Esophagus muscularis mucosa (tissue), 4 donors: ENCODE data around the gene BAZ2B. TPM values are rescaled to one million over a fixed set of nuclear protein-coding genes. Genes with fewer than 3 reads are reported as not detected.

ENCODE experiments used
- DNase-seq: peaks from one replicate; pipeline ENCODE4 v3.0.0-alpha.2; 2017; ENCODE audit errors: extremely low spot score
- H3K27ac ChIP-seq, 4 donors: fragments of 200-600 bp; sonication (generic); replicated peaks in 1 of 4; 1 replicate in 3 of 4; 2 replicates in 1 of 4; pipeline ENCODE4 v1.5.1; 2016 to 2019; ENCODE audit warnings: mild to moderate bottlenecking in 1 of 4
- H3K27me3 ChIP-seq, 4 donors: fragments of 200-600 bp; sonication (generic); one replicate each; pipeline versions ENCODE4 v1.5.1 to v1.6.0; 2016 to 2019
- H3K36me3 ChIP-seq, 4 donors: fragments of 200-600 bp; sonication (generic); one replicate each; pipeline ENCODE4 v1.5.1; 2016 to 2019
- H3K4me1 ChIP-seq, 4 donors: fragments of 200-600 bp; sonication (generic); one replicate each; pipeline ENCODE4 v1.5.1; 2016 to 2019
- H3K4me3 ChIP-seq, 4 donors: fragments of 200-600 bp; sonication (generic); 1 replicate in 2 of 4; 2 replicates in 2 of 4; pipeline ENCODE4 v1.5.1; 2016 to 2019; ENCODE audit warnings: mild to moderate bottlenecking in 4 of 4, moderate library complexity in 1 of 4
- H3K9me3 ChIP-seq, 4 donors: fragments of 200-600 bp; sonication (generic); 1 replicate in 3 of 4; 2 replicates in 1 of 4; pipeline ENCODE4 v1.5.1; 2016 to 2019
- EP300 ChIP-seq: sonication (generic); formaldehyde crosslinking; IDR thresholded peaks from one replicate; pipeline ENCODE4 v1.6.1; 2017; ENCODE audit warnings: antibody characterized with exemption
- POLR2A ChIP-seq: fragments of 450-650 bp; IDR thresholded peaks from one replicate; pipeline ENCODE4 v1.6.1; 2017; ENCODE audit warnings: antibody characterized with exemption, moderate library complexity, mild to moderate bottlenecking, low read depth
- POLR2AphosphoS5 ChIP-seq, 2 donors: sonication (generic); formaldehyde crosslinking; IDR thresholded peaks; one replicate each; pipeline ENCODE4 v1.6.1; 2017; ENCODE audit warnings: antibody characterized with exemption in 2 of 2
- WGBS: methylation state at CpG from one replicate; pipeline ENCODE4 v1.1.5; 2018; 5-methylcytosine and 5-hydroxymethylcytosine counted together
- intact Hi-C: fragments of 100-400 bp; cut with DNase I; formaldehyde crosslinking; loops from one replicate; pipeline ENCODE4 v1.15.1; 2023
- total RNA-seq, 4 donors: library from RNA; depleted of rRNA; stranded (reverse); fragments of >200 nt; gene quantifications; one replicate each; pipeline versions ENCODE4 v1.1.0 to v1.2.1, GENCODE V29; 2016
- TF ChIP-seq, protein P1 (sequence below), 3 experiments: fragments of 200-600 bp in 2 of 3; fragments of 450-650 bp in 1 of 3; sonication (generic) in 2 of 3; IDR thresholded peaks; one replicate each; pipeline ENCODE4 v1.5.1; 2017 to 2019; ENCODE audit warnings: antibody characterized with exemption in 3 of 3, mild to moderate bottlenecking in 2 of 3, moderate library complexity in 1 of 3

The BAZ2B gene
- total RNA-seq, 4 donors from 2014 or later: 76.3 to 97.2 (median 91.0) TPM

DNA sequence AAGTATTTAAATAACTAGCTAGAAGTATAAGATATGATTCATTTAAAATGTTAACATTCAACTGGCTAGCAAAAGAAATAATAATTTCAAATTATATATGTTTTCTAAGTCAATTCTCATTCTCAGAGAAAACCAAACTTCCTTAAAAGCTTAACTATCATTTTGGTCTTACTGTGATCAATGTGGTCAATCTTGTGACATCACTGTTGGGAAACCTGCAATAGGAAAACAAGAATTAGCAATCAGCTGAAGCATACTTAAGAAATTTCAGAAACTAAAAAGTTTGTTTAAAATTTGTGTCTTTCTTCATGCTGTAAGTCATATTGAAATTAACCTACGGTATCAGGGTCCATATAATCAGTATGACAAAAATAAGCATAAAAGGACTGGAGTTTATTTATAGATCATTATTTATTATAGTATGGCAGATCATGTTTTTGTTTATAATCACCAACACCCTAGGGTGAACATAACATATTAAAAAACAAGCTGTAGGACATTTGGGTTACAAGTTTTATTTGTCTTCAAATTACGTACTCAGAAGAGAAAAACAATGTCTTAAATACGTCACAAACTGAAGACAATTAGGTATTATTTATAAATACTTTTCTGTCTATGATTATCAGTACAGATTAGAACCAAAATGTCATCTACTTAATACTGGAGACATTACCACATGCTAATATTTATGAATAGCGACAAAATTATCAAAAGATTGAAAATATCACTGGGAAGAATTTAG lies 60.5 kb downstream of the BAZ2B start:
- Histone ChIP-seq H3K4me1 (peaks cover 0 to 12% (median 7%) of the 10 kb centered on the region in 4 donors), H3K27me3 (no peaks in the 10 kb centered on the region), H3K9me3 (no peaks in the 10 kb centered on the region), H3K27ac (no peak overlapping the region), H3K36me3 (no peaks in the 10 kb centered on the region), H3K4me3 (no peak overlapping the region)
- no peak for TF ChIP-seq EP300
- no peak for TF ChIP-seq POLR2AphosphoS5 (IDR thresholded peaks at IDR 0.05)
- TF ChIP-seq POLR2A: no peak
- TF ChIP-seq, protein P1, sequence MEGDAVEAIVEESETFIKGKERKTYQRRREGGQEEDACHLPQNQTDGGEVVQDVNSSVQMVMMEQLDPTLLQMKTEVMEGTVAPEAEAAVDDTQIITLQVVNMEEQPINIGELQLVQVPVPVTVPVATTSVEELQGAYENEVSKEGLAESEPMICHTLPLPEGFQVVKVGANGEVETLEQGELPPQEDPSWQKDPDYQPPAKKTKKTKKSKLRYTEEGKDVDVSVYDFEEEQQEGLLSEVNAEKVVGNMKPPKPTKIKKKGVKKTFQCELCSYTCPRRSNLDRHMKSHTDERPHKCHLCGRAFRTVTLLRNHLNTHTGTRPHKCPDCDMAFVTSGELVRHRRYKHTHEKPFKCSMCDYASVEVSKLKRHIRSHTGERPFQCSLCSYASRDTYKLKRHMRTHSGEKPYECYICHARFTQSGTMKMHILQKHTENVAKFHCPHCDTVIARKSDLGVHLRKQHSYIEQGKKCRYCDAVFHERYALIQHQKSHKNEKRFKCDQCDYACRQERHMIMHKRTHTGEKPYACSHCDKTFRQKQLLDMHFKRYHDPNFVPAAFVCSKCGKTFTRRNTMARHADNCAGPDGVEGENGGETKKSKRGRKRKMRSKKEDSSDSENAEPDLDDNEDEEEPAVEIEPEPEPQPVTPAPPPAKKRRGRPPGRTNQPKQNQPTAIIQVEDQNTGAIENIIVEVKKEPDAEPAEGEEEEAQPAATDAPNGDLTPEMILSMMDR (IDR thresholded peaks at IDR 0.05): no peak
- intact Hi-C loops: no loop called here
- DNase-seq: no peak
- 89% methylated on average over 4 of the region's 4 CpGs for WGBS

- Histone ChIP-seq H3K27me3 (no peaks in the 10 kb centered on the region), H3K9me3 (no peaks in the 10 kb centered on the region), H3K36me3 (no peaks in the 10 kb centered on the region), H3K4me1 (peaks cover 0 to 9% (median 5%) of the 10 kb centered on the region in 4 donors), H3K27ac (no peak overlapping the region), H3K4me3 (no peak overlapping the region)
- WGBS: 76% methylated on average over 1 of the region's 1 CpG
- no peak for DNase-seq
- intact Hi-C loops: no loop called here
- TF ChIP-seq POLR2AphosphoS5 (IDR thresholded peaks at IDR 0.05) (no peak), EP300 (no peak), POLR2A (no peak)
These were observed 62.6 kb downstream of the BAZ2B start for GRCh38 chr2:159553727-159554126.

DNA sequence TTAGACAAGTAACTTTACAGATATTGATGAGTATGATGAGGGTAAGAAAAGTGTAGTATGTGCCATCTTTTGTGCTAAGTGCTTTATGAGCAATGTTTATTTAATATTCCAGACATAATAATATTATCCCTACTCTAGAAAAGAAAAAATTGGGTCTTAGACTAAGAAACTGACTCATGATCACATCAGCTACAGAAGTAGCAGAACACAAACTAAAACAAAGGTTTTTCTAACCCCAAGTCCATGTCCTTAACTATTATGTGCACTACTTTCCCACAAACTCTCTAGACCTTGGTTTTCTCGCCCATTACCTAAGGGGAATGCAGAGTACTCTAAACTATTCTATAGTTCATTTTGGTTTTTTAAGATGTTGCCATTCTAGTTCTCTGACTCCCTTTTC lies 64.5 kb downstream of the BAZ2B start:
- Histone ChIP-seq H3K4me1 (peaks cover 0 to 9% (median 0%) of the 10 kb centered on the region in 4 donors), H3K27ac (no peak overlapping the region), H3K36me3 (no peaks in the 10 kb centered on the region), H3K27me3 (no peaks in the 10 kb centered on the region), H3K9me3 (no peaks in the 10 kb centered on the region), H3K4me3 (no peak overlapping the region)
- WGBS: 97% methylated on average over 1 of the region's 1 CpG
- no peak for DNase-seq
- no peak for TF ChIP-seq POLR2A
- TF ChIP-seq, protein P1 (IDR thresholded peaks at IDR 0.05): no peak
- no peak for TF ChIP-seq EP300
- TF ChIP-seq POLR2AphosphoS5 (IDR thresholded peaks at IDR 0.05): no peak
- intact Hi-C loops: no loop called here

DNA sequence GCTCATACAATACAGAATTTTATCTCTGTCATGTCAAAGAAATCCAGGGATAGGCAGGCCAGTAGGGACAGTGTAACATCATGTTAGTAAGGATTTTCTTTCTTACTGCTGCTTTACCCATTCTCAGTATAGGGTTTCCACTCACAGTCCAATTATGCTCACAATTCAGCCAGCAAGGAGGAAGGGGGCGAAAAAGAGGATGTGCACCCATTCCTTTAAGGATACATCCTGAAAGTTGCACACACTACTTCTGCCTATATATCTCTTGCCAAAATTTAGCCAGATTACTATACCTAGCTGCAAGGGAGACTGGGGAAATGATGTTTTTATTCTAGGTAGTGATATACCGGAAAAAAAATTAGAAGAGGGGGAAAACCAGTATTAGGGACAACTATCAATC lies 66.1 kb downstream of the BAZ2B start:
- intact Hi-C loops: no loop called here
- Histone ChIP-seq H3K4me3 (no peak overlapping the region), H3K27ac (no peak overlapping the region), H3K36me3 (no peaks in the 10 kb centered on the region), H3K9me3 (no peaks in the 10 kb centered on the region), H3K4me1 (peaks cover 0 to 12% (median 0%) of the 10 kb centered on the region in 4 donors), H3K27me3 (no peaks in the 10 kb centered on the region)
- DNase-seq: no peak
- TF ChIP-seq EP300 (no peak), POLR2AphosphoS5 (IDR thresholded peaks at IDR 0.05) (no peak), POLR2A (no peak)
- TF ChIP-seq, protein P1 (IDR thresholded peaks at IDR 0.05): no peak
- WGBS: 88% methylated on average over 2 of the region's 2 CpGs

DNA sequence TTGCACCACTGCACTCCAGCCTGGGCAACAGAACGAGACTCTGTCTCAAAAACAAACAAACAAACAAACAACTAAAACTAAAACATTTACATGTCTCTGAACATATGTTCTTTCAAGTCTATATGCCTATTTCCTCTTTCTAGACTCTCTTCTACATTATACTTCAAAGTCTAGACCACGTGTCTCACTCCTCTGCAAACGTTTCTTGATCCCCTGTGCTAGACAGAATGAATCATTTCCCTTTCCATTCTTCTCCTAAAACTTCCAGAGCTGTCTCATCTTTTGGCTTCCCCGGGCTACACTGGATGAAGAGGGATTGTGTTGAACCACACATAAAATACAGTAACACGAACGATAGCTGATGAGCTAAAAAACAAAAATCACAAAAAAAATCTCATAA lies 67.1 kb downstream of the BAZ2B start:
- Histone ChIP-seq H3K9me3 (no peaks in the 10 kb centered on the region), H3K4me3 (no peak overlapping the region), H3K4me1 (peaks cover 0 to 12% (median 0%) of the 10 kb centered on the region in 4 donors), H3K36me3 (no peaks in the 10 kb centered on the region), H3K27ac (no peak overlapping the region), H3K27me3 (no peaks in the 10 kb centered on the region)
- WGBS: 88% methylated on average over 6 of the region's 6 CpGs
- intact Hi-C loops: no loop called here
- no peak for TF ChIP-seq EP300
- no peak for TF ChIP-seq POLR2A
- TF ChIP-seq, protein P1 (IDR thresholded peaks at IDR 0.05): no peak
- TF ChIP-seq POLR2AphosphoS5 (IDR thresholded peaks at IDR 0.05): no peak
- no peak for DNase-seq
